Raji (cell line): ENCODE data around the gene ABCC8.

Experiments used
- POLR2A ChIP-seq: IDR thresholded peaks from 2 replicates; pipeline ENCODE4 v1.6.1; 2011; ENCODE audit warnings: low read depth, low read length, control low read depth; ENCODE audit not compliant: insufficient read depth

The ABCC8 gene

GRCh38 chr11:17486646-17487045 is 10.0 kb upstream of the ABCC8 start:
- no peak for TF ChIP-seq POLR2A

- TF ChIP-seq POLR2A = no peak
Observed at GRCh38 chr11:17483505-17483904, 6.9 kb upstream of the ABCC8 start.

- TF ChIP-seq POLR2A = no peak
Observed at GRCh38 chr11:17481905-17482304, 5.3 kb upstream of the ABCC8 start.

GRCh38 chr11:17479284-17480214 is 2.9 kb upstream of the ABCC8 start:
- no peak for TF ChIP-seq POLR2A

- TF ChIP-seq POLR2A = no peak
Observed at GRCh38 chr11:17478070-17478469, 1.4 kb upstream of the ABCC8 start.

- TF ChIP-seq POLR2A = no peak
Observed at GRCh38 chr11:17477361-17477760, 716 bp upstream of the ABCC8 start.

- TF ChIP-seq POLR2A = no peak
Observed at GRCh38 chr11:17477084-17477333, 364 bp upstream of the ABCC8 start.

GRCh38 chr11:17475666-17476316 is 854 bp downstream of the ABCC8 start:
- TF ChIP-seq POLR2A = no peak

- TF ChIP-seq POLR2A = no peak
Observed at GRCh38 chr11:17473071-17473744, 3.4 kb downstream of the ABCC8 start.

- TF ChIP-seq POLR2A = no peak
Observed at GRCh38 chr11:17472467-17472866, 4.2 kb downstream of the ABCC8 start.

GRCh38 chr11:17471501-17471900 is 5.1 kb downstream of the ABCC8 start:
- no peak for TF ChIP-seq POLR2A

GRCh38 chr11:17469998-17470397 is 6.6 kb downstream of the ABCC8 start:
- TF ChIP-seq POLR2A = no peak

GRCh38 chr11:17468122-17468521 is 8.5 kb downstream of the ABCC8 start:
- no peak for TF ChIP-seq POLR2A

GRCh38 chr11:17463546-17464174 is 13.0 kb downstream of the ABCC8 start:
- no peak for TF ChIP-seq POLR2A

GRCh38 chr11:17462940-17463339 is 13.7 kb downstream of the ABCC8 start:
- no peak for TF ChIP-seq POLR2A
